Measurements from ENCODE around the gene SYNJ1.
"Not testable (repeated sequence)": the region's sequence is repeated elsewhere in the genome, so short reads cannot be mapped to it uniquely, and the experiment has no call there.

SYNJ1 gene

DNA sequence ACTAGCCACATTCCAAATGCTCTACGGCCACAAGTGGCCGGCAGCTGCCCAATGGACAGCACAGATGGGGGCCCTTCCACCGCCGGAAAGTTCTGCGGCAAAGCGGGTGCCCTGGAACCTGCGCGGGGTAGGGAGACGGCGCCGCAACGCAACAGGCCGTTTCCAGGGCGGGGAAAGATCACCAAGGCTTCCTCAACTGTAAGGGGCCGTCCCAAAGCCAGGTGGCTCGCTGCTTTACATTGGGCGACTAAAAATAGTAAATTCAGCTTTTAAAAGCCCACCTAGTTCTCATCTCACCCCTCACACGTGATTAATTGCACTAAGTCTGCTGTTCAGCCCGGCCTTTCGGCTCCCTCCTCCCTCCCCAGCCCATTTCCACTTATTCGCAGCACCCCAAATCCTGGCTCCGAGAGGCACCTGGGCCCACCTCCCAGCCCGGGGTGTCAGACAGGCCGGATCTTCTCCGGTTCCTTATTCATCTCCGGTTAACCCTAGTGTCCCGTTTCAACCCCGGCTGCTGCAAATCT, 116.3 kb downstream of the SYNJ1 start:
- peak; percentile 12 for DNase-seq

DNA sequence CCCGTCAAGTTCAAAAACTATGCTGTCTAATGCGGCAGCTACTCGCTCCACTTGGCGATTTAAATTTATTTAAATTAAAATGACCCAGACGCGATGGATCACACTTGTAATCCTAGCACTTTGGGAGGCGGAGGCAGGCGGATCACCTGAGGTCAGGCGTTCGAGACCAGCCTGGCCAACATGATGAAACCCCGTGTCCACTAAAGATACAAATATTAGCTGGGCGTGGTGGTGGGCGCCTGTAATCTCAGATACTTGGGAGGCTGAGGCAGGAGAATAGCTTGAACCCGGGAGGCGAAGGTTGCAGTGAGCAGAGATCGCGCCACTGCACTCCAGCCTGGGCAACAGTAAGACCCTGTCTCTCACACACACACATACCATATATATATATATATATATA, 116.9 kb downstream of the SYNJ1 start:
- DNase-seq = not testable (repeated sequence)

DNA sequence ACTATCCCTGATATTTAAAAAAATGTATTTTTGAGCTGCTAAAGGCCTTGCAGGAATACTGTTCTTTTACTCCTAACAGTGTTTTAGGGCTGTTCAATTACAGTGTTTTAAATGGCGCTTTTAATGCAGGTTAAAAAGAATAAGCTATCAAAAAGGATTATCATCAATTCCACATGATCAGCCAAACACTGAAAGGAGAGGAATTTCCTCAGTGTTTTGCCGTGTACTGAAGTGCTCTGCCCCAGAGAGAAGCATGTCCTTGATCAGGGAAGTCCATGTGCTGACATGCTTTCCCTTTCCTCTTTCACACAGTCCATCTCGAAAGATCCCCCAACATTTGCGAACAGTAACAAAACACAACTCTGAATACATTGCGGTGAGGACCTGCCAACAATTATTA, 119.0 kb downstream of the SYNJ1 start:
- no peak for DNase-seq

DNA sequence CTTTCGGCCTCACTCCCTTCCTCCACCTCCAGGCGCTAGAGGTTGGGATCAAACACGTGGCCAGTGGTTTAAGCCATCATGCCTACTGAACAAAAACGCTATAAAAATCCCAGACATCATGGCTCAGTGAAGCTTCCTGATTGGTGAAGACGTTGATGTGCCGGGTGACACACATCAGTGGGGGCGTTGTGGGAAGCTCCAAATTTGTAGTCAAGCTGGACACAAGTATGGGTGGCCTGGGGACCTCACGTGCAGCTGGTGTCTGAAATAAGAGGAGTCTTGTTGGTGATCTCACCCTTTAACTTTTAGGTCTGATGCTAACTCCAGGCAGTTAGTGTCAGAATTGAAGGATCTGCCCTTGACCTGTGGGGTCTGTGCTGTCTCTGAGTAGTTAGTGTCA, 122.3 kb downstream of the SYNJ1 start:
- DNase-seq = no peak

DNA sequence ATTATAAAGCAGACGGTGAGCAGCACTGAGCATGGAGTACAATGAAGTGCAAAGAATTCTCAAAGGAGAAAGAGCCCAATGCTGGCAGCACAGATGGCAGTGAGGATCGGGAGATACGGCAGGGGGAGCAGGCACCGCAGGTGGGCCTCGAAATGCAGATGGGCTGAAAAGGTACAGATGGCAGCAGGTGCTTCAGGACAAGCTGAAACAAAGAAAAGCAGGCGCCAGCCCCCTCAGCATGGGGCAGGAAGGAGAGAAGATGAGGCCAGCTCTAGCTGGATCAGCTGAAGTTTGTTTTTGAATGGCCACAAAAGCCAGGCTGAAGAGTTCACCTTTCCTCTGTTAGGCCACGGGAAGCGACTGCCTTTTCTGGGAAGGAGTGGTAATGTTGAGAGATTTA, 123.3 kb downstream of the SYNJ1 start:
- no peak for DNase-seq

DNA sequence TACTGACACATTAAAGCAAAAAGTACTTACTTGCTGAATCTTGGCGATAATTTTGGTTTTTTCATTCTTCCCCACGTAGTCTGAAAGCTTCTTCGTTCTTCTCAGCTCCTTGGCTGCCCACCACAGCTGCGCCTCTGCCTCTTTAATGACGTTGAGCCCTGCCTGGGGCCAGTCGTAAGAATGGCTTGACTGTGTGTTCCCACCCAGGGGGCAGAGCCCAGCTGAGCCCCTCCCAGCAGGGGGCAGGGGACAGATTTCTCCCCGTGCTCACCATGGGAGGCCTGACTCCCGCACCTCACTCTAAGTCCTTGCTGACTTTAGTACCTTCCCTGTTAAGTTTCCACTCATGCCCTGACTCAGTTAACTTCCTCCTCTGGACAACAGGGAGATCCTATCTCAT, 124.7 kb downstream of the SYNJ1 start:
- DNase-seq = no peak

DNA sequence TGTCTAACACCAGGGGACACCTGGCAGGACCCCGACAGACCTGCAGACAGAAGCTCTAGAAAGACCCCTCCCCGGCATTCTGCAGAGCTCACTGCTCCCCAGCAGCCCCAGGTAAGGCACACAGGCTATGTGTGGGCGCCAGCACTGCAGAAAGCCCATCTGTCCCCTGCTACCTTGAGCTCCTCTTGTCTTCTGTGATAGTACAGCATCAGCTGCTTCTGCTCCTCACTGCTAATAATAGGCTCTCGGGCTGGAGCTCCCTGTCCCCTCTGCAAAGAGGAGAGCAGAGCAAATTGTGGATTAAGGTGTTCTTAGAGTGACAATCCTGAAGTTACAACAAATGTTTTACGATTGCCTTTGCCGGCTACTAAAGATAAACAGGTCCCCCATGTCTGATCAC, 125.7 kb downstream of the SYNJ1 start:
- DNase-seq = no peak

DNA sequence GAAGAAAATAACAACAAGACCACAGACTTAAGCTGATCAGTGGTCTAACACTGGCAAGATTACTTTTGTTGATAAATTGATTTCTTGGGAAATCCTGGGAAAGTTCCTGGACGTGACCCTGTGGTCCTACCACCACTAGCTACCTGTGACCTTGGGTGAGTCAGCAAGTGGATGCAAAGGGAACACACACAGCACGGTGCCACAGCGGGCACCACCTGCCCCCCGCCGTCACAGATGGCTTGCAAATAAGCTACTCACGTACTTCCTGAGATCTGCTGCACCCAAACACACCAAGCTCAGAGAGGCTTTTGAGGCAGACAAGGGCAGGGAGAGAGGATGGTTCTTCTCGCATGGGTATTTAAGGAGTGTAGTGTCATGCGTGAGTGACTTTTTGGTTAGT, 128.3 kb downstream of the SYNJ1 start:
- no peak for DNase-seq

DNA sequence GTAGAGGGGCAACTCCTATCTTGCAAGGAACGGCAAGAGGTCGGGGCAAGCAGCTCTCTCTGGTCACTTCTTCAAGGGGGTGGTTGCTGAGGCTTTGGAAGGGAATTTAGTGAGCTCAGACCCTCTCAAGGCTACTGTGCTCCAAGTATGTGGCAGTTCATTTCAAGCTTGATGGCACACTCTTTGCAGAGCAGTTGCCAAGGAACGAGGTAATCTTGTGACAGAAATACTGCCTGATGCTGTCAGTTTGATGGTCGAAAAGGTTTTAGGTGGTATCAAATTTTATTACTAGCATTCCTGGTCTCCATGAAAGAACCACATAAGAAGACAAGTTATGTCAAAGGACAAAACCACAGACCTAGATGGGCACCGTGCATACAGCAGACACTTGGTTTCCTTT, 128.7 kb downstream of the SYNJ1 start:
- no peak for DNase-seq

DNA sequence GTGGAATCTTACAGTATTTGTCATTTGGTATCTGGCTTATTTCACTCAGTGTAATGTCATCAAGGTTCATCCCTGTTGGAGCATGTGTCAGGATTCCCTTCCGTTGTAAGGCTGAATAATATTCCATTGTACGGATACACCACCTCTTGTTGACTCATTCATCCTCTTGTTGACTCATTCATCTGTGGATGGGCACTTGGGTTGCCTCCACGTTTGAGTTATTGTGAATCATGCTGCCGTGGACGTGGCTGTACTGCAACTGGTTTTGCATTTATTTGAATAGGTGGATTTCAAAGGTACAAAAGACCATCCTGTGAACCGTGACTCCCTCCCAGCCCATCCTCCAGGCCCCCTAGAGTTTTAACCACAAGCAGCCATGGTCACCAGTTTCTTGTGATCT, 130.6 kb downstream of the SYNJ1 start:
- DNase-seq = peak; percentile 60

DNA sequence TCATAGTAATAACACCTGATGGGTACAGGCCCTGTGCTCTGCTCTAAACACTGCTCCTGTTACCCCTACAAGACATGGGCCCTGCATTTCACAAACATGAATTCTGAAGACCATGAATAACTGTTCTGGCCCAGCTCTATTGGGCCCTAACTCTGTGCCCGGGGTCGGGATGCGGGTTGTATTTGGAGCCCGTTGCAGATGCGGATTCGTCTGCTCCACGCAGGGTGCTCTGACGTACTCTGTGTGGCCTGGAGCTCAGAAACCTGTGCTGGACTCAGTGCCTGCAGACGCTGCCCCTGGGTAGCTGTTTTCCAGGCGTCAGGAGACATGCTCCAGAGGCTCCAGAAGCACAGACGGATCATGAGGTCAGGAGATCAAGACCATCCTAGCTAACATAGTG, 132.4 kb downstream of the SYNJ1 start:
- no peak for DNase-seq

DNA sequence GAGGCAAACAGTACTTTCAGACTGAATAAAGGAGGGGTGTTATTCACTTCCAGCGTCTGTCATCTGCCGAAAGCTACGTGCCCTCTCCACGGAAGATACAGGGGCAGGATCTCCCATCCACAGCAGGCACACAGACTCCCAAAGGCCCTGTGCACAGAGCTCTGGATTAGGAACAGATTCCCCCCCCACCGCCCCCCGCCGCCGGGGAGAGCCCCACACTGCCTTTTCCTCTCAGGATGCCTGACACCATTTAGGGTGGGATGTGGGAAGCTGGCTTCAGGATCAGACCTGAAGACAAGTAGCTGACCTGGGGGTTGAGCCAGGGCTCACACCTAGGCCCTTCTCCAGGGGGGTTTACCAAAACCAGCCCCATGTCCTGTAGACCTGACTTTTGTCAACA, 134.1 kb downstream of the SYNJ1 start:
- no peak for DNase-seq

DNA sequence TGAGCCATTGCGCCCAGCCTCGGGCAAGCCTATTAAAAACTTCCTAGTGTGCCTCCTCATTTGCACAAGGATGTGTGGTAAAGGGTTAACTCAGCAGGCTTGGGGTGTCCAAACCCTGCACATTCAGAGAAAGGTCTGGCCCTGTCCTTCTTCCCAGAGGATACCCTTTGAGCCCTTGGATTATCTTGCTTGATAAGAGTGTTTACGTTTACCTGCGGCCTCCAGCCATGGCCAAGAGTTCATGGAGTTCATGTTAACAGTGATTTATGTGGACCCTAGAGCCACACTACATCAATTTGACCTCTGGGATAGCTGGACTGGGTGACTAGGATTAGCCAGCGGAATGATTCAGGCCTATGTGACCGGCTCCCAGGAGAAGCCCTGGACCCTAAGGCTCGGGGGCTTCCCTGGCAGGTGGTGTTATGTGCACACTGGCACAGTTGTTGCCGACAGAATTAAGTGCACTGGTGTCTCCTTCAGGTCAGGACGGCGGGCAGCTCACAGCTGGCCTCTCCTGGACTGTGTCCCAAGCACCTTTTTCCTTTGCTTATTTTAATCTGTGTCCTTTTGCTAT, 134.8 kb downstream of the SYNJ1 start:
- no peak for DNase-seq

DNA sequence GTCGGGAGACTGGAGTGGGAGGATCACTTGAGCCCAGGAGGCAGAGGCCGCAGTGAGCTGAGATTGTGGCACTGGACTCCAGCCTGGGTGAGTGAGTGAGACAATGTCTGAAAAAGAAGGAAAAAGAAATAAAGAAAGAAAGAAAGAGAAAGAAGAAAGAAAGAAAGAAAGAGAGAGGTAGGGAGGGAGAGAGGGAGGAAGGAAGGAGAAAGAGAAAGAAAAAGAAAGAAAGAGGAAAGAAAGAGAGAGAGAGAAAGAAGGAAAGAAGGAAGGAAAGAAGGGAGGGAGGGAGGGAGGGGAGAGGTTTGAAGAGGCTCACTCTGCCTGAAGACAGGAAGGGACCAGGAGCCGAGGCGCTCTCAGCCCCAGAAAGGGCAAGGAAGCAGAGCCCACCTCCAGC, 137.7 kb downstream of the SYNJ1 start:
- DNase-seq = no peak

DNA sequence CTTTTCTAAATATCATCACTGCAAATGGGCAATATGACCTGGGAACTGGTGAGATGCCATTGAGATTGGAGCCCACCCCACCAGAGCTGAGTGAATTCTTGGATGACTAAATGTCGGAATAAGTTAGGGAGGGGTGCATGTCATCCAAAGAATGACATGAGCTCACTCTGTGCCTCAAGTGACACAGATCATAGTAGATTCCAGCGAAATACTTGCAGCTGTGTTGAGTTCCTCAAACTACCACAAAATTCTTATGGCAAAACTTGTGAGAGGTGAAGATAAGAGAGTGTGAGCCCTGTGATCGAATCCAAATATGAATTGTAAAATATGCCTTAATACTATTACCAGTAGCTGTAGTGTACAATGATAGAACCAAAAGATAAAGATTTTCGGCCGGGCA, 140.2 kb downstream of the SYNJ1 start:
- no peak for DNase-seq

DNA sequence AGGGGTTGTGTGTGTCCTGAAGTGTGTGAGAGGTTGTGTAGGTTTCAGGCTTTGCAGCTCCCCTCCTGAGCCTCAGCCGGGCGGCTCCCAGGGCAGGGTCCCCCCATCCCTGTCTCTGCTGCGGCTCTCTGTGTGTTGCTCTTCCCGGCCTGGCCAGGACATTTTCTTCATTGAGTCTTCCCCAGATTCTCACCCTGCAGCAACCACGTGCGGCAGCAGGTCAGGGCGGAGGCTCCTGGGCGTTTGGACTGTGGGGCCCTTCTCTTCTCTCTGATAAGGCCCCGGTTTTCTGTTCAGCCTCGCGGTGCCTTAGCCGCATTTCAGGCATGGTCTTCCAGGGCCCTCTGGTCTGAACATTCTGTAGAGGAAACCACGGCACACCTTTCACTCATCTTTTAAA, 140.7 kb downstream of the SYNJ1 start:
- DNase-seq = no peak

DNA sequence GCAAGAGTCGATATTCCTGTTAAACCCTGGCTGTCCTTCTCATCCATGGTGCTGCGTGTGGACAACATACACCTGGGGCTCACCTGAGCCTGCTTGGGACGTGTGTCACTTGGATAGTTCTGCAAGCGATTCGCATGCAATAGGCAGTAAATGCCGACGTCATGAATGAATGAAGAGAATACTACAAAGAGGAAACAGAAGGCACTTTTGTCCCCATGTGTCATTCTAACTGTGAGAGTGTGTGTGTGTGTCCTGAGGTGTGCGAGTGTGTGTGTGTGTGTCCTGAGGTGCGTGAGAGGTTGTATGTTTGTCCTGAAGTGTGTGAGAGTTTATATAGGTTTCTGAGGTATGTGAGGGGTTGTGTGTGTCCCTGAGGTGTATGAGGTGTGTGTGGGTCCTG, 141.8 kb downstream of the SYNJ1 start:
- DNase-seq = no peak

DNA sequence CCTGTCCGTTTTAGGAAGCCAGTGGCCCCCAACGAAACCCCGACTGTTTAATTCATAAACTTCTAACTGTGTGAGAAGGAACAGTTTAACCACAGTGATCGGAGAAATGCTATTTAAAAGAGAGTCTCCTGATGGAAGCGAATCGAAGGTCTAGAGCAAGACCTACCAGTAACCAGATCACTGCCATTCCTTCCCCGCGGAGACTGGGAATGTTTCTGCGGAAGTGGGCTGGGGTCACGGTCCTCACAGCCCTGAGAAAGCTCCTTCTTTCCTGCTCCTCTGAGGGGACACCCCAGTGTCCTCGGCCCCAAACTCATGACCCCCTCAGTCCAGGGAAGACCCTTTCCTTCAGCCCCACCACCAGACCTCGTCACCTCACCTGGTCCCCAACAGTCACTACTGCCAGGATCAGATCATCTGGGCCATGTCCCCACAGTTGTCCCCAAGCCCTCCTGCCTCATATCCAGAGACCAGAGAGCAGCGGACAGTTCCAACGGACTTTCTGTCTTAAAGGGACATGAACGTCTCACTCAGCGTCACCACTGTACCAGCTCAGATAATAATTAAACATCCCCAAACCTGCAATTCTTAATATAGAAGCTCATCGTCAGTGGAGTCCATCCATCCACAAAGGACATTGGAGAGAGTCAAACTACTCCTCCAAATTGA, 142.6 kb downstream of the SYNJ1 start, which contains the start of gene TCP10L:
TCP10L (minus strand) TSS at position 482 of the 669 bp plus-strand sequence. CDS start 1,219 bp downstream, outside the sequence.
- DNase-seq = no peak

DNA sequence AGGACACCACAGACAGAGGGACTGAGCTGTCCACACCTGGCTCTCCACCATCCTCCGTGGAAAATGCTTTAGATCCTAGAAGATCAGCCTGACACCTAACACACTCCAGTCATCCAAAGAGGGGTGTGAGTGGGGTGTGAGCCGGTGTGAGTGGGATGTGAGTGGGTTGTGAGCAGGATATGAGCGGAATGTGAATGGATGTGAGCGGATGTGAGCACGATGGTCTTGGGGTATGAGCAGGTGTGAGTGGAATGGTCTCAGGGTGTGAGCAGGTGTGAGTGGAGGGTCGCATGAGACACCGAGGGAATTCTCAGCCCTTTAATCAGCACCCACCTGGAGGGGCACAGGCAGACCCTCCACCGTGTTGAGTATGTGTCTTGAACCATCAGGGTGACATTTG, 143.3 kb downstream of the SYNJ1 start:
- DNase-seq = no peak

DNA sequence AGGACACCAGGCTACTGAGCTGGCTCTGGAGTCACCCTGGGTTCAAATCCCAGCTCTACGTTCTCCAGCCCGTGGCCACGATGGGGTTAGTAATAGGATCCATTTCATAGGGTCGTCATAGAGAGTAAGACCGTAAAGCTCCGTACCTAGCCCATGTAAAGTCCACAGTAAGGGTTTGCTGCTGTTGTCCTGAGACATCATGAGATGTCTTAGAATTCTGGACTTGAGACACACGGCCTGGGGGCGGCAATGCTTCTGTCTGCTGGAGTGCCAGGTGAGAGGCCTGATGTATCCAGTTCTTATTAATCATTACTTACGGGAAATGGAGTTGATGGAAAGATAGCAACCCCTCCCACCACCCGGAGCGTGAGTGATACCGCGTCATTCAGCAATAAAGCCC, 146.1 kb downstream of the SYNJ1 start:
- no peak for DNase-seq

DNA sequence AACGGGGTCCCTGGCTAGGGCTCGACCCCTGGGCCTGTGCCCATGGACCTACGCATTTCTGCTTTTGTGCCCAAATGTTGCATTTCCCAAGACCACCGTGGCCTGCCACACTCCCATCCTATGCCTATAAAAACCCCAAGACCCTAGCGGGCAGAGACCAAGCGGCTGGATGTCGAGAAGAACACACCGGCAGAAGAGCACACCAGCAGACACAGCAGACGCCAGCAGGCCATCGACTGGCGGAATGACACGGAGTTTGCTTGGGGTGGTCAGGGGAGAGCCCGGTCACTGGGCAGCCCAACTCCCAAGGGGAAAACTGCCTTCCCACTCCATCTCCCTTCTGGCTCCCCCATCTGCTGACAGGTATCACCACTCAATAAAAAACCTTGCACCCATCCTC, 146.9 kb downstream of the SYNJ1 start:
- DNase-seq = no peak
